ENCODE measurements around the gene FAM222B. TPM values are rescaled to one million over a fixed set of nuclear protein-coding genes. Genes with fewer than 3 reads are reported as not detected.

The FAM222B gene
- total RNA-seq, 4 donors from 2014 or later, result 10.7 to 18.0 (median 12.0) TPM

GRCh38 chr17:28745786-28746411 is 96.7 kb downstream of the FAM222B start:
- DNase-seq (ENCODE audit: low spot score in 2 of 2), result no peak
- no peak for TF ChIP-seq CTCF (IDR thresholded peaks at IDR 0.05)
- 58 to 75% methylated on average over 2 to 3 of the region's 4 CpGs for WGBS, 2 donors
- intact Hi-C loops (cut with DNase I; ENCODE audit: low total_unique reads), result no loop called here
- peak overlapping the region; percentile 1 for H3K4me3 ChIP-seq (ENCODE audit: low read depth, poor library complexity, severe bottlenecking)

GRCh38 chr17:28744972-28745785 is 97.4 kb downstream of the FAM222B start:
- H3K4me3 ChIP-seq (ENCODE audit: low read depth, poor library complexity, severe bottlenecking), result peak overlapping the region; percentile 32
- intact Hi-C loops (cut with DNase I; ENCODE audit: low total_unique reads), result no loop called here
- WGBS, 2 donors, result 4% methylated on average over 28 to 31 of the region's 31 CpGs
- DNase-seq (ENCODE audit: low spot score in 2 of 2), result no peak
- TF ChIP-seq CTCF (IDR thresholded peaks at IDR 0.05) (no peak), POLR2A (IDR thresholded peaks at IDR 0.05) (no peak)

GRCh38 chr17:28744104-28744971 is 98.3 kb downstream of the FAM222B start:
- no peak for TF ChIP-seq POLR2A (IDR thresholded peaks at IDR 0.05)
- TF ChIP-seq CTCF (IDR thresholded peaks at IDR 0.05), result no peak
- peak overlapping the region; percentile 32 for H3K4me3 ChIP-seq (ENCODE audit: low read depth, poor library complexity, severe bottlenecking)
- intact Hi-C loops (cut with DNase I; ENCODE audit: low total_unique reads), result no loop called here
- WGBS, 2 donors, result 1 to 2% methylated on average over 43 to 46 of the region's 61 CpGs
- no peak for DNase-seq (ENCODE audit: low spot score in 2 of 2)

GRCh38 chr17:28743243-28744103 is 99.1 kb downstream of the FAM222B start, which contains the start of gene TRAF4:
TSS of gene TRAF4 (plus strand) at chr17:28744011. CDS start at chr17:28744113, 102 bp downstream.
- DNase-seq (ENCODE audit: low spot score in 2 of 2), result peak; percentile 69 to 94
- peak in 1 of 2 donors; percentile 58 for TF ChIP-seq POLR2A (IDR thresholded peaks at IDR 0.05)
- TF ChIP-seq CTCF (IDR thresholded peaks at IDR 0.05), result no peak
- WGBS, 2 donors, result 1% methylated on average over 35 to 59 of the region's 70 CpGs

More at GRCh38 chr17:28743243-28744103, 99.1 kb downstream of the FAM222B start, which contains the start of gene TRAF4:
- intact Hi-C loops (cut with DNase I; ENCODE audit: low total_unique reads), result no loop called here
- H3K4me3 ChIP-seq (ENCODE audit: low read depth, poor library complexity, severe bottlenecking), result peak within 1 kb of the TSS; percentile 37
